AG20443 (cell line): Measurements from ENCODE around the gene ZNRF1.
"Not testable (repeated sequence)": the region's sequence is repeated elsewhere in the genome, so short reads cannot be mapped to it uniquely, and the experiment has no call there.

ENCODE experiments used
- DNase-seq: peaks from one replicate; pipeline ENCODE4 v3.0.0; 2012; ENCODE audit warnings: low spot score, mixed read lengths

Gene ZNRF1

GRCh38 chr16:74998481-74999218 lies at the start of gene ZNRF1:
ZNRF1 (plus strand) TSS chr16:74999024; CDS start chr16:74999672, 648 bp downstream.
- peak; percentile 98 for DNase-seq

- DNase-seq: no peak
Observed at GRCh38 chr16:74949309-74949708, 49.5 kb upstream of the ZNRF1 start.

GRCh38 chr16:74950511-74950910 lies 48.3 kb upstream of the ZNRF1 start:
- DNase-seq: no peak

- DNase-seq: no peak
Observed at GRCh38 chr16:74951206-74951605, 47.6 kb upstream of the ZNRF1 start.

- DNase-seq: no peak
Observed at GRCh38 chr16:74951681-74952080, 47.1 kb upstream of the ZNRF1 start.

- DNase-seq: no peak
Observed at GRCh38 chr16:74954763-74955162, 44.1 kb upstream of the ZNRF1 start.

- no peak for DNase-seq
Observed at GRCh38 chr16:74973304-74973703, 25.5 kb upstream of the ZNRF1 start.

- DNase-seq: no peak
Observed at GRCh38 chr16:74975591-74975990, 23.2 kb upstream of the ZNRF1 start.

- no peak for DNase-seq
Observed at GRCh38 chr16:74982256-74982655, 16.6 kb upstream of the ZNRF1 start.

GRCh38 chr16:74984194-74984528 lies 14.7 kb upstream of the ZNRF1 start:
- DNase-seq: no peak

GRCh38 chr16:74984529-74985296 lies 14.1 kb upstream of the ZNRF1 start, which contains the start of gene WDR59:
WDR59 (minus strand) TSS chr16:74985123; CDS start chr16:74985017, 106 bp downstream.
- DNase-seq: peak; percentile 99

GRCh38 chr16:74987027-74987681 lies 11.7 kb upstream of the ZNRF1 start:
- no peak for DNase-seq

- DNase-seq: not testable (repeated sequence)
Observed at GRCh38 chr16:74989864-74990263, 9.0 kb upstream of the ZNRF1 start.

GRCh38 chr16:74990832-74991231 lies 8.0 kb upstream of the ZNRF1 start:
- no peak for DNase-seq

- DNase-seq: no peak
Observed at GRCh38 chr16:74991268-74991592, 7.6 kb upstream of the ZNRF1 start.

GRCh38 chr16:74991593-74992403 lies 7.0 kb upstream of the ZNRF1 start:
- DNase-seq: no peak

- no peak for DNase-seq
Observed at GRCh38 chr16:74995986-74996385, 2.8 kb upstream of the ZNRF1 start.

GRCh38 chr16:74997042-74997491 lies 1.8 kb upstream of the ZNRF1 start:
- no peak for DNase-seq

GRCh38 chr16:74999219-74999608 lies 390 bp downstream of the ZNRF1 start:
- DNase-seq: peak; percentile 70

GRCh38 chr16:74999609-75000480 lies 1.0 kb downstream of the ZNRF1 start:
- DNase-seq: peak; percentile 54

GRCh38 chr16:75000481-75001081 lies 1.8 kb downstream of the ZNRF1 start:
- peak; percentile 17 for DNase-seq
